Ascending aorta (tissue), 2 donors: ENCODE data around the gene SPEN. TPM values are rescaled to one million over a fixed set of nuclear protein-coding genes. Genes with fewer than 3 reads are reported as not detected.
"Not testable (repeated sequence)": the region's sequence is repeated elsewhere in the genome, so short reads cannot be mapped to it uniquely, and the experiment has no call there.

Source experiments
- DNase-seq, 2 donors: peaks; one replicate each; pipeline ENCODE4 v3.0.0-alpha.2; 2019; ENCODE audit warnings: low spot score in 2 of 2
- H3K27ac ChIP-seq, 2 donors: fragments of 200-600 bp; sonication (generic); one replicate each; pipeline ENCODE4 v1.5.1; 2016 to 2017; ENCODE audit warnings: mild to moderate bottlenecking in 1 of 2
- H3K27me3 ChIP-seq: fragments of 200-600 bp; sonication (generic); one replicate; pipeline ENCODE4 v1.5.1; 2017
- H3K36me3 ChIP-seq, 2 donors: fragments of 200-600 bp; sonication (generic); one replicate each; pipeline ENCODE4 v1.5.1; 2016
- H3K4me1 ChIP-seq, 2 donors: fragments of 200-600 bp; sonication (generic); one replicate each; pipeline ENCODE4 v1.5.1; 2016 to 2017; ENCODE audit warnings: mild to moderate bottlenecking in 1 of 2
- H3K4me3 ChIP-seq, 2 donors: fragments of 200-600 bp; sonication (generic); one replicate each; pipeline ENCODE4 v1.5.1; 2016 to 2017; ENCODE audit warnings: mild to moderate bottlenecking in 1 of 2
- H3K9me3 ChIP-seq, 2 donors: fragments of 200-600 bp; sonication (generic); one replicate each; pipeline ENCODE4 v1.5.1; 2016
- CTCF ChIP-seq, 3 experiments: fragments of 200-600 bp in 2 of 3; fragments of 450-650 bp in 1 of 3; sonication (generic) in 2 of 3; IDR thresholded peaks; one replicate each; pipeline ENCODE4 v1.5.1; 2016 to 2019; ENCODE audit warnings: antibody characterized with exemption in 3 of 3, mild to moderate bottlenecking in 1 of 3, moderate library complexity in 1 of 3
- intact Hi-C: fragments of 100-400 bp; cut with DNase I; formaldehyde crosslinking; loops from one replicate; pipeline ENCODE4 v1.15.1; 2023
- total RNA-seq: library from RNA; depleted of rRNA; stranded (reverse); fragments of >200 nt; gene quantifications from one replicate; pipeline ENCODE4 v1.1.0, GENCODE V29; 2016

The SPEN gene
- total RNA-seq, 1 donor from 2014 or later = 53.9 TPM

GRCh38 chr1:15843826-15844572, 3.5 kb upstream of the SPEN start:
- no peaks in the 10 kb centered on the region for H3K27me3 ChIP-seq
- H3K27ac ChIP-seq = no peak overlapping the region
- no peaks in the 10 kb centered on the region for H3K9me3 ChIP-seq
- intact Hi-C loops = no loop called here
- TF ChIP-seq CTCF (IDR thresholded peaks at IDR 0.05) = no peak
- H3K4me1 ChIP-seq = peaks cover 3 to 31% of the 10 kb centered on the region in 2 donors
- DNase-seq = no peak
- no peaks in the 10 kb centered on the region for H3K36me3 ChIP-seq
- H3K4me3 ChIP-seq = no peak overlapping the region

- not testable (repeated sequence) for H3K36me3 ChIP-seq, H3K27ac ChIP-seq, H3K9me3 ChIP-seq, H3K4me3 ChIP-seq, H3K27me3 ChIP-seq
- peak in 1 of 2 donors; percentile 53 for DNase-seq
- H3K4me1 ChIP-seq = peaks cover 3 to 36% of the 10 kb centered on the region in 2 donors
- intact Hi-C loops = loop anchor here (5.0 kb wide), 1 partner anchor 49 kb away; no protein-coding TSS in a partner anchor
Measured at GRCh38 chr1:15846056-15846455, 1.5 kb upstream of the SPEN start.

- Histone ChIP-seq H3K9me3 (no peaks in the 10 kb centered on the region), H3K4me3 (peak overlapping the region; percentile 98 to 100), H3K4me1 (peaks cover 9 to 42% of the 10 kb centered on the region in 2 donors), H3K36me3 (no peaks in the 10 kb centered on the region), H3K27me3 (no peaks in the 10 kb centered on the region), H3K27ac (peak overlapping the region; percentile 96 to 99)
- intact Hi-C loops = loop anchor here (1.0 to 5.0 kb wide), 2 partner anchors 12 to 51 kb away; no protein-coding TSS in a partner anchor
- no peak for TF ChIP-seq CTCF (IDR thresholded peaks at IDR 0.05)
- DNase-seq = no peak
Measured at GRCh38 chr1:15847893-15848142, 311 bp downstream of the SPEN start.

GRCh38 chr1:15848143-15848928, 829 bp downstream of the SPEN start:
- Histone ChIP-seq H3K36me3 (no peaks in the 10 kb centered on the region), H3K4me3 (peak overlapping the region; percentile 98 to 100), H3K27me3 (no peaks in the 10 kb centered on the region), H3K9me3 (no peaks in the 10 kb centered on the region), H3K27ac (peak overlapping the region; percentile 96 to 99), H3K4me1 (peaks cover 10 to 47% of the 10 kb centered on the region in 2 donors)
- DNase-seq = peak in 1 of 2 donors; percentile 71
- intact Hi-C loops = loop anchor here (5.0 kb wide), 1 partner anchor 51 kb away; no protein-coding TSS in a partner anchor
- TF ChIP-seq CTCF (IDR thresholded peaks at IDR 0.05) = no peak

GRCh38 chr1:15848929-15849774, 1.6 kb downstream of the SPEN start:
- peaks cover 10 to 45% of the 10 kb centered on the region in 2 donors for H3K4me1 ChIP-seq
- TF ChIP-seq CTCF (IDR thresholded peaks at IDR 0.05) = no peak
- no peaks in the 10 kb centered on the region for H3K9me3 ChIP-seq
- H3K27ac ChIP-seq = peak overlapping the region; percentile 96 to 99
- H3K27me3 ChIP-seq = no peaks in the 10 kb centered on the region
- intact Hi-C loops = loop anchor here (1.0 to 5.0 kb wide), 2 partner anchors 37 to 52 kb away; no protein-coding TSS in a partner anchor
- H3K36me3 ChIP-seq = no peaks in the 10 kb centered on the region
- peak overlapping the region; percentile 98 to 100 for H3K4me3 ChIP-seq
- peak; percentile 49 to 93 for DNase-seq
